GM20000 (cell line): ENCODE measurements around the gene MINDY4.

ENCODE experiments used
- DNase-seq: peaks from one replicate; pipeline ENCODE4 v3.0.0; 2012; ENCODE audit warnings: low spot score
- CTCF ChIP-seq: IDR thresholded peaks from 2 replicates; pipeline ENCODE4 v1.5.1; 2012; ENCODE audit warnings: mild to moderate bottlenecking, control low read depth; ENCODE audit errors: extremely low read depth, missing control alignments

Gene MINDY4

GRCh38 chr7:30741289-30741688 lies 29.9 kb upstream of the MINDY4 start:
- no peak for DNase-seq
- TF ChIP-seq CTCF: no peak

GRCh38 chr7:30743371-30744074 lies 27.7 kb upstream of the MINDY4 start:
- no peak for TF ChIP-seq CTCF
- no peak for DNase-seq

DNA sequence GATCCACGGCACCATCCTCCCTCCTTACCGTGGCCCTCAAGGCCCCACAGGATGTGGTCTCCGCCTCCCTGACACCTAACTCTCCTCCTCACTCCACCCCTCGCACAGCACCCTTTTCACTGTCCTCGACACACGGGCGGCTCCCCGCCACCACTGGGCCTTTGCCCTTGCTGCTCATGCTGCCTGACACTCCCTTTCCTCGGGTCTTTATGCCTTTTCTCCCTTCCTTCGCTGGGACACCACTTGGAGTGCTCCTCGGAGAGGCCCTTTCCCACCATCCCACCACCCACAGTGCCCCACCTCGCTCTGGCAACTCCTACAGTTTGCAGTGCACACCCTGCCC lies 27.2 kb upstream of the MINDY4 start:
- no peak for DNase-seq
- no peak for TF ChIP-seq CTCF

DNA sequence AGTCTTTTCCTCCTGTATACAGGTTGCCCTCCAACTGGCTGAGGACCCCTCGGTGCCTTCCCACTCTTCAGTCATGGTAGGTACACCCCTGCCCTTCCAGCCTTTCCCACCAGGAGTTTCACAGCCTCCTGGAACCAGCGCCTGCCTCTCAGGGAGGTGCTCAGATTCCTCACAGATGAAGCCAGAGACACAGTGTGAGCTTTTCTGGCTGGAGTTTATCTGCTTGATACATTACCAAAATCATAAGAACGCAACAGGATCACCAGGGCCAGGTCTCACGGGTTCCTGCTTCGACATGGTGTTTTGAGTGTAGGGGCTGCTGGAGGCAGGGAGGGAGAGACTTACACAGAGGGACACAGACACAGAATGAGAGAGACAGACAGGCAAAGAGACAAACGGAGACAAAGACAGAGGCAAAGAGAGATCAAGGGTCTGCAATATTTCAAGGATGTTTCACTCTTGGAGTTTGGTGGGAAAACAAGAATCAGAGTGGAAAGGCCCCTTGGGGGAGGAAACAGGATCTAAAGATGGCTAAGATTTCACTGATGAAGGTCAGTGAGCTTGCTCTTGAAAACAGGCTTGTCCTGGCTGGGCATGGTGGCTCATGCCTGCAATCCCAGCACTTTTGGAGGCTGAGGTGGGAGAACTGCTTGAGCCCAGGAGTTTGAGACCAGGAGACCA lies 25.8 kb upstream of the MINDY4 start:
- TF ChIP-seq CTCF: no peak
- no peak for DNase-seq

GRCh38 chr7:30750010-30750409 lies 21.2 kb upstream of the MINDY4 start:
- no peak for DNase-seq
- no peak for TF ChIP-seq CTCF

DNA sequence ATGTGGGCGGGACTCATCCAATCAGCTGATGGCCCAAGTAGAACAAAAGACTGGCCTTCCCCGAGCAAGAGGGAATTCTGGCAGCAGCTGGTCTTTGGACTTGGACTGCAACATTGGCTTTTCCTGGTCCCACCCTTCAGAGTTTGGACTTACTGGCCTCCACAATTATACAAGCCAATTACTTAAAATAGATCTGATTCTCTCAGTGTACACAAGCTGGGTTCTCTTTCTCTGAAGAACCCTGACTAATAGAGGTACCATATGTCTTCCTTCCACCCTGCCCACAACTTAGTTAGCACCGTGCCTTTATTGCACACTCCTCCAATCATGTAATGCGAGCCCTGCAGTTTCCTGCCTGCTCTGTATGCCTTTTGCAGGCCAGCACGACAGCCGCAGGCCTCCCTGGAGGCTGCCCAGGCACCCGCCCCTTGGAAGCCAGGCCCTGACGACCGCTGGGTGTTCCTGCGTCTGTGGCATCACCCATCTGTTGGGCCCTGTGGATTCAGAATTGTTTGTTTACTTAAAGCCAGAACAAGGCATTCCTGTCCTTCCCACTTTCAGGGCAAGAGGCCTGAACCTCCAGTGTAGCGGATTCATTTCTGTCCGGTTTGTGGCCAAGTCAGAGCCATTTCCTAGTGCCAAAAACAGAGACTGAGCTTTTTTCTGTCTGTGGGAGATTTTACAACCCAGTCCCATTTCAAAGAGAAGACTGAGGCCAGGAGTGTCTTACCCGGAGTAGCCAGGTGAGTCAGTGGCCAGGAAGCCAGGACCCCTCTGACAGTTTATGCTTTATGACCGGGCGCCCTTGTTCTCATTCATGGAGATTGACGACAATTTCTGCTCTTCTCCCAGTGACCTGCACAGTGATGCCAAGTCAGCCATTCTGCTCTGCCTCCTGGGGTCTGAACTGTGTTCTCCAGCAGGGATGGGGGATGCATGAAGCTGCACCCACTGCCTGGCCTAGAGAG lies 20.2 kb upstream of the MINDY4 start:
- TF ChIP-seq CTCF: no peak
- no peak for DNase-seq

DNA sequence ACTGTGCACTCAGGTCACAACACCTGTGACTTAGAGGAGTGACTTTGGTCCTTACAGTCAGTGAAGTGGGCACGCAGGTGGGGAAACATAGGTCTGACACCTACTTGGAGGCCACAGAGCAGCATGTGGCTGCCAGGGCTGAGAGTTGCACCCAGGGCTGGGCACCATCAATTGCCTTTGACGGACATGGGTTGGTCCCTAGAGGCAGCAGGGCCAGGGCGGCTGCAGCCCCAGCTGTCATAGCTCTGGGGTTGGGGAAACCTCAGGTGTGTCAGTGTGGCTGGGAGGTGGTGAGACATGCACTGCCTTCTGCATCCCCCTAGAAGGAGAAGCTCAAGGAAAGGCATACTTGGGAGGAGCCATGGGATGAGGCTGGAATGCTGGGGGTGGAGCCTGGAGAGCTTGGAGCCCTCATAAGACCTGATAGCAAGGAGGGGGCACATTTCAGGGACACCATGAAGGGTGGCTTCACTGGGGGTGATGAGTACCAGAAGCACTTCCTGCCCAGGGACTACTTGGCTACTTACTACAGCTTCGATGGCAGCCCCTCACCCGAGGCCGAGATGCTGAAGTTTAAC lies 19.4 kb upstream of the MINDY4 start, which contains the start of gene INMT:
INMT (plus strand) TSS at position 440 of the 578 bp plus-strand sequence; CDS start at position 456, 16 bp downstream.
- DNase-seq: no peak
- no peak for TF ChIP-seq CTCF
